Natural killer cell (primary cell): ENCODE measurements around the gene FANCF. TPM values are rescaled to one million over a fixed set of nuclear protein-coding genes. Genes with fewer than 3 reads are reported as not detected.

ENCODE experiments used
- ATAC-seq, 3 donors: fragments of 150-1000 bp in 2 of 3; fragments of 200-7000 bp in 1 of 3; cut with Tn5 transposase; 1 replicate in 1 of 3; 2 replicates in 2 of 3; pipeline ENCODE4 v1.10.0; 2021; ENCODE audit warnings: mild to moderate bottlenecking in 2 of 3, moderate library complexity in 2 of 3
- DNase-seq, 2 donors: peaks; one replicate each; pipeline versions ENCODE4 v3.0.0 to v3.0.0-alpha.2; 2013 to 2021; ENCODE audit warnings: mixed read lengths in 1 of 2
- H3K27ac ChIP-seq: one replicate; pipeline ENCODE4 v1.5.1; 2013; ENCODE audit warnings: mild to moderate bottlenecking, low read length
- H3K27me3 ChIP-seq: one replicate; pipeline ENCODE4 v1.6.1; 2013; ENCODE audit warnings: low read length; ENCODE audit not compliant: control insufficient read depth, insufficient read depth
- H3K36me3 ChIP-seq: one replicate; pipeline ENCODE4 v1.6.1; 2013; ENCODE audit warnings: low read length; ENCODE audit not compliant: control insufficient read depth, insufficient read depth
- H3K4me1 ChIP-seq: one replicate; pipeline ENCODE4 v1.6.1; 2013; ENCODE audit warnings: low read length; ENCODE audit not compliant: control insufficient read depth, insufficient read depth
- H3K4me3 ChIP-seq: one replicate; pipeline ENCODE4 v1.5.1; 2013; ENCODE audit warnings: low read length
- H3K9me3 ChIP-seq: one replicate; pipeline ENCODE4 v1.6.1; 2013; ENCODE audit warnings: low read length; ENCODE audit not compliant: control insufficient read depth, insufficient read depth
- H3K27ac Mint-ChIP-seq, 2 donors: one replicate each; pipeline ENCODE4 v1.8.0; 2022; ENCODE audit warnings: mild to moderate bottlenecking in 2 of 2, mixed read lengths in 2 of 2, moderate library complexity in 1 of 2
- H3K27me3 Mint-ChIP-seq, 2 donors: one replicate each; pipeline ENCODE4 v1.8.0; 2022; ENCODE audit warnings: low read depth in 2 of 2, mixed read lengths in 2 of 2
- H3K36me3 Mint-ChIP-seq: one replicate; pipeline ENCODE4 v1.8.0; 2022; ENCODE audit warnings: mixed read lengths
- H3K4me1 Mint-ChIP-seq, 2 donors: one replicate each; pipeline ENCODE4 v1.8.0; 2022; ENCODE audit warnings: mixed read lengths in 2 of 2
- H3K4me3 Mint-ChIP-seq: one replicate; pipeline ENCODE4 v1.8.0; 2022; ENCODE audit warnings: mild to moderate bottlenecking, moderate library complexity, mixed read lengths
- H3K9me3 Mint-ChIP-seq, 2 donors: one replicate each; pipeline ENCODE4 v1.8.0; 2022; ENCODE audit warnings: mixed read lengths in 2 of 2
- CTCF ChIP-seq: fragments of 200-600 bp; IDR thresholded peaks from one replicate; pipeline ENCODE4 v1.8.0; 2022; ENCODE audit warnings: antibody characterized with exemption
- WGBS: methylation state at CpG from one replicate; pipeline ENCODE4 v1.1.7; 2013; ENCODE audit warnings: missing lambda C conversion rate; ENCODE audit not compliant: insufficient coverage; 5-methylcytosine and 5-hydroxymethylcytosine counted together
- intact Hi-C: fragments of 100-400 bp; cut with micrococcal nuclease; formaldehyde crosslinking; loops from one replicate; pipeline ENCODE4 v1.14.2; 2022
- total RNA-seq, 4 donors: library from RNA; stranded (reverse); fragments of 120-200 nt in 1 of 4; gene quantifications; one replicate each; pipeline versions ENCODE4 v1.2.3 to v1.2.4, GENCODE V29; 2013 to 2022

FANCF gene
- total RNA-seq, 3 donors from 2014 or later (not counting 1 experiment from before 2014, with no cell fraction given) = 7.2 to 10.3 (median 9.7) TPM

DNA sequence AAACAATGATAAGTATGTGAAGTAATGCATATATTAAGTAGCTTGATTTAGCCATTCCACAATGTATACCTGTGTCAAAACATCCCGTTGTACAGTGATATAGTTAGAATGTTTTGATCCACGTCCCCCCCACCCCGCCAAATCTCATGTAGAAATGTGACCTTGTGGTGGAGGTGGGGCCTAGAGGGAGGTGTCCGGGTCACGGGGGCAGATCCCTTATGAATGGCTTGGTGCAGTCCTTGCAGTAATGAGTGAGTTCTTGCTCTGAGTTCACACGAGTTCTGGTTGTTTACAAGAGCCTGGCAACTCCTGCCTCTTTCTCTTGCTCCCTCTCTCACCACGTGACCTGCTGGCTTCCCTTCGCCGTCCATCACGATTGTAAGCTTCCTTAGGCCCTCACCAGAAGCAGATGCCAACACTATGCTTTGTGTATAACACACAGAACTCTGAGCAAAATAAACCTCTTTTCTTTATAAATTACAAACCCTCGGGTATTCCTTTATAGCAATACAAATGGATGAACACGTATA, 41.6 kb downstream of the FANCF start:
- no peaks in the 10 kb centered on the region for H3K4me1 Mint-ChIP-seq
- H3K27me3 ChIP-seq = peaks cover 3% of the 10 kb centered on the region
- no peak overlapping the region for H3K4me3 Mint-ChIP-seq
- DNase-seq = no peak
- H3K27ac ChIP-seq = no peak overlapping the region
- WGBS = 81% methylated on average over 10 of the region's 12 CpGs
- H3K27ac Mint-ChIP-seq = no peak overlapping the region
- intact Hi-C loops = no loop called here
- peaks cover 0 to 3% of the 10 kb centered on the region in 2 donors for H3K27me3 Mint-ChIP-seq
- no peak for TF ChIP-seq CTCF
- no peaks in the 10 kb centered on the region for H3K36me3 Mint-ChIP-seq
- H3K36me3 ChIP-seq = no peaks in the 10 kb centered on the region
- no peak overlapping the region for H3K4me3 ChIP-seq
- ATAC-seq = no peak
- no peaks in the 10 kb centered on the region for H3K4me1 ChIP-seq
- H3K9me3 Mint-ChIP-seq = no peaks in the 10 kb centered on the region
- H3K9me3 ChIP-seq = no peaks in the 10 kb centered on the region

GRCh38 chr11:22582151-22582410, 43.5 kb downstream of the FANCF start:
- Mint-ChIP-seq H3K27me3 (peaks cover 0 to 3% of the 10 kb centered on the region in 2 donors), H3K36me3 (no peaks in the 10 kb centered on the region), H3K4me3 (no peak overlapping the region), H3K4me1 (no peaks in the 10 kb centered on the region), H3K9me3 (no peaks in the 10 kb centered on the region), H3K27ac (no peak overlapping the region)
- peaks cover under 1% of the 10 kb centered on the region for H3K27me3 ChIP-seq
- H3K4me1 ChIP-seq = no peaks in the 10 kb centered on the region
- no peak overlapping the region for H3K4me3 ChIP-seq
- no peak for ATAC-seq
- no peak for DNase-seq
- intact Hi-C loops = no loop called here
- H3K27ac ChIP-seq = no peak overlapping the region
- H3K9me3 ChIP-seq = no peaks in the 10 kb centered on the region
- no peak for TF ChIP-seq CTCF
- H3K36me3 ChIP-seq = no peaks in the 10 kb centered on the region

GRCh38 chr11:22581354-22582150, 44.1 kb downstream of the FANCF start:
- Histone ChIP-seq H3K9me3 (no peaks in the 10 kb centered on the region), H3K27ac (no peak overlapping the region), H3K36me3 (no peaks in the 10 kb centered on the region), H3K4me3 (no peak overlapping the region), H3K27me3 (no peaks in the 10 kb centered on the region), H3K4me1 (no peaks in the 10 kb centered on the region)
- Mint-ChIP-seq H3K4me3 (no peak overlapping the region), H3K4me1 (no peaks in the 10 kb centered on the region), H3K27ac (no peak overlapping the region), H3K9me3 (no peaks in the 10 kb centered on the region), H3K36me3 (no peaks in the 10 kb centered on the region), H3K27me3 (peaks cover 0 to 3% of the 10 kb centered on the region in 2 donors)
- DNase-seq (no peak), ATAC-seq (no peak)
- no peak for TF ChIP-seq CTCF
- intact Hi-C loops = no loop called here
- no CpG with 5 or more reads among the region's 3 CpGs for WGBS

- Histone ChIP-seq H3K4me1 (no peaks in the 10 kb centered on the region), H3K36me3 (no peaks in the 10 kb centered on the region), H3K9me3 (no peaks in the 10 kb centered on the region), H3K4me3 (no peak overlapping the region), H3K27me3 (no peaks in the 10 kb centered on the region), H3K27ac (no peak overlapping the region)
- ATAC-seq = no peak
- no peak overlapping the region for H3K4me3 Mint-ChIP-seq
- H3K27ac Mint-ChIP-seq = no peak overlapping the region
- no peak for DNase-seq
- no CpG with 5 or more reads among the region's 2 CpGs for WGBS
- H3K27me3 Mint-ChIP-seq = peaks cover 0 to 3% of the 10 kb centered on the region in 2 donors
- TF ChIP-seq CTCF = no peak
- intact Hi-C loops = no loop called here
- no peaks in the 10 kb centered on the region for H3K36me3 Mint-ChIP-seq
- H3K4me1 Mint-ChIP-seq = no peaks in the 10 kb centered on the region
- H3K9me3 Mint-ChIP-seq = peaks cover 0 to 2% of the 10 kb centered on the region in 2 donors
These were observed 47.8 kb downstream of the FANCF start for GRCh38 chr11:22577854-22578253.
